Hepatocyte (in vitro differentiated cells): ENCODE results near the gene MICAL3. TPM values are rescaled to one million over a fixed set of nuclear protein-coding genes. Genes with fewer than 3 reads are reported as not detected.
"Not testable (repeated sequence)": the region's sequence is repeated elsewhere in the genome, so short reads cannot be mapped to it uniquely, and the experiment has no call there.

Source experiments
- DNase-seq: peaks from one replicate; pipeline ENCODE4 v3.0.0-alpha.2; 2016; ENCODE audit warnings: low spot score
- H2AFZ ChIP-seq: fragments of 200-600 bp; sonication (generic); 2 replicates; pipeline ENCODE4 v1.6.0; 2016; ENCODE audit warnings: antibody characterized with exemption, mild to moderate bottlenecking
- H3K27ac ChIP-seq: fragments of 200-600 bp; sonication (generic); 2 replicates; pipeline ENCODE4 v1.5.1; 2016; ENCODE audit warnings: mild to moderate bottlenecking
- H3K27me3 ChIP-seq: fragments of 200-600 bp; sonication (generic); 2 replicates; pipeline ENCODE4 v1.6.1; 2016
- H3K36me3 ChIP-seq: fragments of 200-600 bp; sonication (generic); replicated peaks from 2 replicates; pipeline ENCODE4 v1.5.1; 2016; ENCODE audit warnings: low read depth; ENCODE audit not compliant: insufficient read depth
- H3K4me1 ChIP-seq: fragments of 200-600 bp; sonication (generic); 2 replicates; pipeline ENCODE4 v1.5.1; 2016; ENCODE audit warnings: mild to moderate bottlenecking, moderate library complexity; ENCODE audit not compliant: insufficient read depth
- H3K4me2 ChIP-seq: fragments of 200-600 bp; sonication (generic); 2 replicates; pipeline ENCODE4 v1.6.0; 2016
- H3K4me3 ChIP-seq: fragments of 200-600 bp; sonication (generic); 2 replicates; pipeline ENCODE4 v1.5.1; 2016; ENCODE audit warnings: mild to moderate bottlenecking
- H3K79me2 ChIP-seq: fragments of 200-600 bp; sonication (generic); 2 replicates; pipeline ENCODE4 v1.6.0; 2017; ENCODE audit warnings: mild to moderate bottlenecking
- H3K9me2 ChIP-seq: fragments of 200-600 bp; sonication (generic); replicated peaks from 2 replicates; pipeline ENCODE4 v1.6.0; 2017; ENCODE audit warnings: mild to moderate bottlenecking; ENCODE audit not compliant: insufficient read depth
- H3K9me3 ChIP-seq: fragments of 200-600 bp; sonication (generic); 2 replicates; pipeline ENCODE4 v1.5.1; 2016; ENCODE audit warnings: low read depth, mild to moderate bottlenecking
- H4K20me1 ChIP-seq: fragments of 200-600 bp; sonication (generic); 2 replicates; pipeline ENCODE4 v1.6.0; 2016; ENCODE audit warnings: mild to moderate bottlenecking; ENCODE audit not compliant: insufficient read depth, poor library complexity, severe bottlenecking
- EZH2 ChIP-seq: fragments of 200-600 bp; sonication (generic); IDR thresholded peaks from 2 replicates; pipeline ENCODE4 v1.6.1; 2016; ENCODE audit warnings: antibody characterized with exemption, mild to moderate bottlenecking, borderline replicate concordance
- EZH2phosphoT487 ChIP-seq: fragments of 200-600 bp; sonication (generic); IDR thresholded peaks from one replicate; pipeline ENCODE4 v1.6.1; 2018; ENCODE audit warnings: antibody characterized with exemption, mild to moderate bottlenecking, low read depth, moderate library complexity; ENCODE audit not compliant: unreplicated experiment, severe bottlenecking
- whole genome bisulfite sequencing: methylation state at CpG from one replicate; pipeline ENCODE4 v1.1.6; 2016; ENCODE audit warnings: low lambda C conversion rate; ENCODE audit errors: missing lambda C conversion rate; 5-methylcytosine and 5-hydroxymethylcytosine counted together
- polyA plus RNA-seq: library from polyadenylated mRNA; unstranded; fragments of >200 nt; fragmentation: Nextera tagmentation; extraction: Ambion mirVana; gene quantifications from 2 replicates; pipeline ENCODE4 v1.2.1, GENCODE V29; 2016
- total RNA-seq: library from RNA; depleted of rRNA; stranded (reverse); fragments of >200 nt; gene quantifications from 2 replicates; pipeline ENCODE4 v1.2.3, GENCODE V29; 2014
- TF ChIP-seq, protein P1 (sequence below): fragments of 200-600 bp; sonication (generic); IDR thresholded peaks from 2 replicates; pipeline ENCODE4 v1.5.1; 2016; ENCODE audit warnings: antibody characterized with exemption, mild to moderate bottlenecking; ENCODE audit not compliant: poor library complexity

Gene MICAL3
- total and polyA plus RNA-seq, 2 experiments from 2014 or later, result 4.6 to 22.7 TPM

- Histone ChIP-seq H3K4me2 (no peak overlapping the region), H4K20me1 (peaks cover 56% of the 10 kb centered on the region), H3K27me3 (no peaks in the 10 kb centered on the region), H3K36me3 (no peaks in the 10 kb centered on the region), H3K79me2 (peaks cover 94% of the 10 kb centered on the region), H3K9me2 (no peaks in the 10 kb centered on the region), H3K4me1 (no peaks in the 10 kb centered on the region), H2AFZ (no peak overlapping the region), H3K9me3 (no peaks in the 10 kb centered on the region), H3K4me3 (no peak overlapping the region), H3K27ac (no peak overlapping the region)
- TF ChIP-seq EZH2phosphoT487 (no peak), EZH2 (no peak)
- TF ChIP-seq, protein P1, sequence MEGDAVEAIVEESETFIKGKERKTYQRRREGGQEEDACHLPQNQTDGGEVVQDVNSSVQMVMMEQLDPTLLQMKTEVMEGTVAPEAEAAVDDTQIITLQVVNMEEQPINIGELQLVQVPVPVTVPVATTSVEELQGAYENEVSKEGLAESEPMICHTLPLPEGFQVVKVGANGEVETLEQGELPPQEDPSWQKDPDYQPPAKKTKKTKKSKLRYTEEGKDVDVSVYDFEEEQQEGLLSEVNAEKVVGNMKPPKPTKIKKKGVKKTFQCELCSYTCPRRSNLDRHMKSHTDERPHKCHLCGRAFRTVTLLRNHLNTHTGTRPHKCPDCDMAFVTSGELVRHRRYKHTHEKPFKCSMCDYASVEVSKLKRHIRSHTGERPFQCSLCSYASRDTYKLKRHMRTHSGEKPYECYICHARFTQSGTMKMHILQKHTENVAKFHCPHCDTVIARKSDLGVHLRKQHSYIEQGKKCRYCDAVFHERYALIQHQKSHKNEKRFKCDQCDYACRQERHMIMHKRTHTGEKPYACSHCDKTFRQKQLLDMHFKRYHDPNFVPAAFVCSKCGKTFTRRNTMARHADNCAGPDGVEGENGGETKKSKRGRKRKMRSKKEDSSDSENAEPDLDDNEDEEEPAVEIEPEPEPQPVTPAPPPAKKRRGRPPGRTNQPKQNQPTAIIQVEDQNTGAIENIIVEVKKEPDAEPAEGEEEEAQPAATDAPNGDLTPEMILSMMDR, result no peak
- DNase-seq, result no peak
- WGBS, result 91% methylated on average over 10 of the region's 10 CpGs
Observed at GRCh38 chr22:17994424-17995108, 29.8 kb downstream of the MICAL3 start.

DNA sequence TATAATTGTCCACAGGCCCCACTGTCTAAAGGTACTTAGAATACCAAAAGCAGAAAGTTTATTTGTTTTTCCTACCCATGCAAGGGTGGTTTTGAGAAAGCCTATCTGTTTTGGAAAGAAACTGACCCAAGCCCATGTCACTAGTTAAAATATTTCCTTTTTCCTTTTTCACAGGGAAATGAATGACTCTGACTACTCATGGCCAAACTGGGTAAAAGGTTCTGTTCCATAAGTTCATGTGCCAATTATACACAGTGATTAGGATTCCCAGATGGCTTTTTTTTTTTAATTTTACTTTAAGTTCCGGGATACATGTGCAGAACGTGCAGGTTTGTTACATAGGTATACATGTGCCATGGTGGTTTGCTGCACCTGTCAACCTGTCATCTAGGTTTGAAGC lies 31.4 kb downstream of the MICAL3 start:
- H3K27me3 ChIP-seq, H3K4me2 ChIP-seq, H3K9me3 ChIP-seq, H3K4me1 ChIP-seq, H3K4me3 ChIP-seq, H3K9me2 ChIP-seq, H3K36me3 ChIP-seq, H3K27ac ChIP-seq, DNase-seq, H2AFZ ChIP-seq: not testable (repeated sequence)
- Histone ChIP-seq H4K20me1 (peaks cover 49% of the 10 kb centered on the region), H3K79me2 (peaks cover 94% of the 10 kb centered on the region)
- 92% methylated on average over 2 of the region's 2 CpGs for WGBS

DNA sequence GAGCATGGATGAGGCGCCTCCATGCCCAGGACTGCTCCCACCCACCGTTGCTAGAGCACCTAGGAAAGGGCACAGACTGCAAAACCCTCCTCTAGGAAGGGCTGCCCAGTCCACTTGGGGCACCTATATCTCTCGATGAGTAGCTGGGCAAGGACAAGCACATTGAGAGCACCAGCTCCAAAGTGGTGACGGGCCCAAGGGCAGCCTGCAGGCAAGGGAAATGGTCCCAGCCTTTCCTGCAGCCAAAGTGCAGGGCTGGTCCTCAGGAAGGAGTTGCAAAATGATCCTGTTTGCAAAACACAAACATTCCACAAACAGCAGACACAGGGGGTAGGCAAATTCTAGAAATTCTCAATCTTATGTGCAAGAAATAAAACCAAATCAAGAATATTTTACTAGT lies 32.4 kb downstream of the MICAL3 start:
- H4K20me1 ChIP-seq, result peaks cover 54% of the 10 kb centered on the region

DNA sequence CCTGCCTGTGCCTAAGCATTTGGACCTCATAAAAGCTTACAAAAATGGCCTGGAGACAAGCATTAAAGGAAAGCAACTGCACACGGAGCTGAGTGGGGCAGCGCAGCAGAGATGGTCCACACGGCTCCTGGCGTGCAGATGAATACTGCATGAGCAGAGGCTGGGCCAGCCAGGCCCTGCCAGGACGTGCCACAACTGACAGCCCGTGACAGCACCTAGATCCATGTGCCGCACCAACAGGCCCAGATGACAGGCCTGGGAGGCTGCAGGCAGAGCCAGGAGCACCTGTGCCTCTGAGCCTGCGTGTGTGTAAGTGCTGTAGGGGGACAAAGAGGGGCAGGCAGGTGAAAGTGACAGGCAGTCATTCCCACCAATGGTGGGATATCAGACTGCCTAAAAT lies 33.4 kb downstream of the MICAL3 start:
- TF ChIP-seq EZH2phosphoT487 (no peak), EZH2 (no peak)
- TF ChIP-seq, protein P1, result no peak
- H3K9me2 ChIP-seq, result no peaks in the 10 kb centered on the region
- H3K27ac ChIP-seq, result no peak overlapping the region
- WGBS, result 88% methylated on average over 8 of the region's 8 CpGs
- DNase-seq, result no peak
- H3K79me2 ChIP-seq, result peaks cover 96% of the 10 kb centered on the region
- H3K4me1 ChIP-seq, result no peaks in the 10 kb centered on the region
- H4K20me1 ChIP-seq, result peaks cover 54% of the 10 kb centered on the region
- H3K27me3 ChIP-seq, result no peaks in the 10 kb centered on the region
- H2AFZ ChIP-seq, result no peak overlapping the region
- H3K9me3 ChIP-seq, result no peaks in the 10 kb centered on the region
- no peak overlapping the region for H3K4me3 ChIP-seq
- H3K36me3 ChIP-seq, result no peaks in the 10 kb centered on the region
- no peak overlapping the region for H3K4me2 ChIP-seq

More for the DNA sequence above, 32.4 kb downstream of the MICAL3 start:
- H3K9me2 ChIP-seq, DNase-seq, H3K27ac ChIP-seq, H3K4me3 ChIP-seq, H3K9me3 ChIP-seq, H3K27me3 ChIP-seq, H2AFZ ChIP-seq, H3K4me1 ChIP-seq, H3K4me2 ChIP-seq, H3K36me3 ChIP-seq: not testable (repeated sequence)
- H3K79me2 ChIP-seq, result peaks cover 94% of the 10 kb centered on the region
- 87% methylated on average over 4 of the region's 4 CpGs for WGBS
